ENCODE measurements around the gene MSRB1. TPM values are rescaled to one million over a fixed set of nuclear protein-coding genes. Genes with fewer than 3 reads are reported as not detected.

The MSRB1 gene
- total and polyA plus RNA-seq, 2 of the 13 experiments (the other 11 are each of a cell fraction or from before 2014, with no cell fraction given), result 32.1 to 75.4 TPM

GRCh38 chr16:1947369-1947670, 4.3 kb upstream of the MSRB1 start (continued):
- TF ChIP-seq ZNF264 (CRISPR knock-in tag; IDR thresholded peaks at IDR 0.05) (no peak), ZNF607 (CRISPR knock-in tag; IDR thresholded peaks at IDR 0.05; ENCODE audit: borderline replicate concordance) (no peak), KMT2A (CRISPR knock-in tag; IDR thresholded peaks at IDR 0.05) (no peak), ZNF720 (CRISPR knock-in tag; IDR thresholded peaks at IDR 0.05) (no peak)
- TF ChIP-seq, protein P1, sequence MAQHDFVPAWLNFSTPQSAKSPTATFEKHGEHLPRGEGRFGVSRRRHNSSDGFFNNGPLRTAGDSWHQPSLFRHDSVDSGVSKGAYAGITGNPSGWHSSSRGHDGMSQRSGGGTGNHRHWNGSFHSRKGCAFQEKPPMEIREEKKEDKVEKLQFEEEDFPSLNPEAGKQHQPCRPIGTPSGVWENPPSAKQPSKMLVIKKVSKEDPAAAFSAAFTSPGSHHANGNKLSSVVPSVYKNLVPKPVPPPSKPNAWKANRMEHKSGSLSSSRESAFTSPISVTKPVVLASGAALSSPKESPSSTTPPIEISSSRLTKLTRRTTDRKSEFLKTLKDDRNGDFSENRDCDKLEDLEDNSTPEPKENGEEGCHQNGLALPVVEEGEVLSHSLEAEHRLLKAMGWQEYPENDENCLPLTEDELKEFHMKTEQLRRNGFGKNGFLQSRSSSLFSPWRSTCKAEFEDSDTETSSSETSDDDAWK (CRISPR knock-in tag; IDR thresholded peaks at IDR 0.05), result no peak

GRCh38 chr16:1946495-1947368, 3.7 kb upstream of the MSRB1 start:
- H3K27me3 ChIP-seq (ENCODE audit: control insufficient read depth in 1 of 2, insufficient read depth in 2 of 2, low read length in 2 of 2), result peaks cover 0 to 5% of the 10 kb centered on the region in 2 experiments; a peak in 1 of 5 replicates
- H3K27ac ChIP-seq (ENCODE audit: extremely low read length, insufficient read depth, low read length), result no peak overlapping the region
- 66% methylated on average over 18 of the region's 38 CpGs for WGBS (ENCODE audit: low lambda C conversion rate)
- H3K79me2 ChIP-seq (ENCODE audit: insufficient read depth, low read length), result peaks cover 13% of the 10 kb centered on the region
- in situ Hi-C loops (cut with HindIII; ENCODE audit: extremely low pct_ligation_motif_present, low pct_unique_long_range_greater_than_20kb), result no loop called here
- FAIRE-seq (no peak), DNase-seq (ENCODE audit: low spot score) (no peak), ATAC-seq (peak; percentile 42)
- CTCF ChIA-PET (ENCODE audit: low intra/inter-chr PET ratio, low total read pairs), result no interaction called here
- POLR2A ChIA-PET, result interaction anchor here (1.0 to 3.2 kb wide), 9 partner anchors 9 to 1141 kb away, joined by 3 to 18 read pairs (median 4); partner anchors contain the start of genes RPS2, TBL3 and TRAF7
- H3K9ac ChIP-seq (ENCODE audit: insufficient read depth, low read depth, low read length), result peak overlapping the region; percentile 13; the same call in 1 of the 2 replicates
- H3K4me2 ChIP-seq (ENCODE audit: low read depth, low read length), result 0 out of 2 replicates have a peak overlapping the region, but pooled peaks have one; percentile 8
- no TSS peak for BruUV-seq (replicated peaks)
- H3K4me3 ChIP-seq (replicated peaks in 1 of 3; ENCODE audit: insufficient read depth in 1 of 3, low read depth in 2 of 3, low read length in 3 of 3), result no peak overlapping the region
- intact Hi-C loops (cut with micrococcal nuclease; ENCODE audit: unreplicated experiment), result no loop called here
- no peaks in the 10 kb centered on the region for H3K36me3 ChIP-seq (replicated peaks in 1 of 2; ENCODE audit: control insufficient read depth in 1 of 2, insufficient read depth in 2 of 2, low read length in 2 of 2)
- no peak overlapping the region for H2AFZ ChIP-seq (ENCODE audit: low read length)
- H3K4me1 ChIP-seq (ENCODE audit: insufficient read depth, low read length), result peaks cover 38% of the 10 kb centered on the region
- H4K20me1 ChIP-seq (ENCODE audit: insufficient read depth, low read length), result no peaks in the 10 kb centered on the region; the same call in 1 of the 2 replicates
- no peaks in the 10 kb centered on the region for H3K9me3 ChIP-seq (ENCODE audit: low read length)
- TF ChIP-seq CTCF (CRISPR knock-in tag; IDR thresholded peaks at IDR 0.05) (peak; percentile 56), KDM2A (CRISPR knock-in tag; IDR thresholded peaks at IDR 0.05; ENCODE audit: borderline replicate concordance, low read depth) (0 out of 2 replicates have a peak, but pooled peaks have one; percentile 13), ZFX (CRISPR knock-in tag; IDR thresholded peaks at IDR 0.05; ENCODE audit: low read depth) (peak; percentile 46), ZNF18 (CRISPR knock-in tag; IDR thresholded peaks at IDR 0.05; ENCODE audit: insufficient replicate concordance) (peak; percentile 25), ETV5 (CRISPR knock-in tag; IDR thresholded peaks at IDR 0.05; ENCODE audit: borderline replicate concordance) (0 out of 2 replicates have a peak, but pooled peaks have one; percentile 27), ZNF790 (CRISPR knock-in tag; IDR thresholded peaks at IDR 0.05; ENCODE audit: borderline replicate concordance) (no peak), TEAD3 (CRISPR knock-in tag; optimal IDR thresholded peaks at IDR 0.05; ENCODE audit: borderline replicate concordance) (peak; percentile 44), NR2F2 (IDR thresholded peaks at IDR 0.05; ENCODE audit: borderline replicate concordance, low read depth) (no peak), HNRNPL (IDR thresholded peaks at IDR 0.05; ENCODE audit: low read depth, low read length) (peak; percentile 90), EED (CRISPR knock-in tag; IDR thresholded peaks at IDR 0.05) (no peak)
- TF ChIP-seq, protein P2, sequence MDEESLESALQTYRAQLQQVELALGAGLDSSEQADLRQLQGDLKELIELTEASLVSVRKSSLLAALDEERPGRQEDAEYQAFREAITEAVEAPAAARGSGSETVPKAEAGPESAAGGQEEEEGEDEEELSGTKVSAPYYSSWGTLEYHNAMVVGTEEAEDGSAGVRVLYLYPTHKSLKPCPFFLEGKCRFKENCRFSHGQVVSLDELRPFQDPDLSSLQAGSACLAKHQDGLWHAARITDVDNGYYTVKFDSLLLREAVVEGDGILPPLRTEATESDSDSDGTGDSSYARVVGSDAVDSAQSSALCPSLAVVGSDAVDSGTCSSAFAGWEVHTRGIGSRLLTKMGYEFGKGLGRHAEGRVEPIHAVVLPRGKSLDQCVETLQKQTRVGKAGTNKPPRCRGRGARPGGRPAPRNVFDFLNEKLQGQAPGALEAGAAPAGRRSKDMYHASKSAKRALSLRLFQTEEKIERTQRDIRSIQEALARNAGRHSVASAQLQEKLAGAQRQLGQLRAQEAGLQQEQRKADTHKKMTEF (CRISPR knock-in tag; IDR thresholded peaks at IDR 0.05), result 0 out of 2 replicates have a peak, but pooled peaks have one; percentile 24

Measured in HepG2 (cell line).